Esophagus (tissue), 2 donors: ENCODE data around the gene TMEM38B. TPM values are rescaled to one million over a fixed set of nuclear protein-coding genes. Genes with fewer than 3 reads are reported as not detected.

ENCODE experiments used
- H3K27ac ChIP-seq, 2 donors: one replicate each; pipeline ENCODE4 v1.5.1; 2013; ENCODE audit warnings: low read depth in 2 of 2, mild to moderate bottlenecking in 2 of 2, inconsistent platforms in 1 of 2, low read length in 1 of 2, moderate library complexity in 1 of 2
- H3K27me3 ChIP-seq, 2 donors: one replicate each; pipeline ENCODE4 v1.6.1; 2013; ENCODE audit warnings: low read length in 2 of 2, control low read depth in 1 of 2, mild to moderate bottlenecking in 1 of 2; ENCODE audit not compliant: insufficient read depth in 2 of 2, control insufficient read depth in 1 of 2
- H3K36me3 ChIP-seq, 2 donors: one replicate each; pipeline ENCODE4 v1.6.1; 2013; ENCODE audit warnings: low read length in 1 of 2; ENCODE audit not compliant: control insufficient read depth in 2 of 2, insufficient read depth in 2 of 2
- H3K4me1 ChIP-seq, 2 donors: one replicate each; pipeline ENCODE4 v1.6.1; 2013; ENCODE audit warnings: low read length in 1 of 2; ENCODE audit not compliant: control insufficient read depth in 2 of 2, insufficient read depth in 2 of 2
- H3K4me3 ChIP-seq, 2 donors: one replicate each; pipeline ENCODE4 v1.5.1; 2013; ENCODE audit warnings: low read length in 2 of 2, mild to moderate bottlenecking in 2 of 2, low read depth in 1 of 2, moderate library complexity in 1 of 2
- H3K9me3 ChIP-seq, 2 donors: one replicate each; pipeline ENCODE4 v1.6.1; 2013; ENCODE audit warnings: mild to moderate bottlenecking in 2 of 2, low read depth in 1 of 2, low read length in 1 of 2, moderate library complexity in 1 of 2; ENCODE audit not compliant: control insufficient read depth in 2 of 2, insufficient read depth in 1 of 2
- WGBS, 2 donors: extraction: QIAGEN DNeasy Blood & Tissue Kit; methylation state at CpG; one replicate each; pipeline ENCODE4 v1.1.7; 2013; 5-methylcytosine and 5-hydroxymethylcytosine counted together
- polyA plus RNA-seq, 2 donors: library from polyadenylated mRNA; stranded (reverse); fragments of 200-250 nt; gene quantifications; one replicate each; pipeline ENCODE4 v1.2.3, GENCODE V29; 2013
- donor health status: healthy with polysubstance abuse.
- donor health status: Bipolar disorder and iron deficiency.

The TMEM38B gene
- polyA plus RNA-seq, 2 donors, result 1.6 to 2.8 TPM

GRCh38 chr9:105816202-105816744 is 121.9 kb downstream of the TMEM38B start:
- 81% methylated on average over 3 of the region's 3 CpGs for WGBS, 2 donors
- Histone ChIP-seq H3K27ac (no peak overlapping the region), H3K4me1 (no peaks in the 10 kb centered on the region), H3K27me3 (no peaks in the 10 kb centered on the region), H3K9me3 (no peaks in the 10 kb centered on the region), H3K36me3 (no peaks in the 10 kb centered on the region), H3K4me3 (no peak overlapping the region)

DNA sequence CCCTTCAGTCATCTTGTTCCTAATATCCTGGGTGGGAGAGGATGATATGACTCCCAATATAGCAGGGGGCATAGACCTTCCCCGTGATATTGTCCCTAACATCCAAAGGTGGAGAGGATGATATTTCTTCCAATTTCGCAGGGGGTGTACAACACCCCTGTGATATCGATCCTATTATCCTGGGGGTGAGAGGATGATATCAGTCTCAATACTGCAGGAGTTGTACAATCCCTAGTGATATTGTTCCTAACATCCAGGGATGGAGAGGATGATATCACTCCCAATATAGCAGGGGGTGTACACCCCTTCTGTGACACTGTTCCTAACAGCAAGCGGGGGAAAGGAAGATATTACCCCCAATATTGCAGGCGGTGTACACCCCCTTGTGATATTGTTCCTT is 122.6 kb downstream of the TMEM38B start:
- H3K36me3 ChIP-seq, result no peaks in the 10 kb centered on the region
- no peaks in the 10 kb centered on the region for H3K4me1 ChIP-seq
- no peak overlapping the region for H3K4me3 ChIP-seq
- H3K9me3 ChIP-seq, result no peaks in the 10 kb centered on the region
- H3K27ac ChIP-seq, result no peak overlapping the region
- WGBS, 2 donors, result 93% methylated on average over 5 of the region's 5 CpGs
- H3K27me3 ChIP-seq, result no peaks in the 10 kb centered on the region

- WGBS, 2 donors, result 86 to 92% methylated on average over 15 of the region's 15 CpGs
- no peak overlapping the region for H3K4me3 ChIP-seq
- no peak overlapping the region for H3K27ac ChIP-seq
- no peaks in the 10 kb centered on the region for H3K36me3 ChIP-seq
- H3K4me1 ChIP-seq, result no peaks in the 10 kb centered on the region
- no peaks in the 10 kb centered on the region for H3K9me3 ChIP-seq
- no peaks in the 10 kb centered on the region for H3K27me3 ChIP-seq
Observed at GRCh38 chr9:105818903-105819302, 124.6 kb downstream of the TMEM38B start.

DNA sequence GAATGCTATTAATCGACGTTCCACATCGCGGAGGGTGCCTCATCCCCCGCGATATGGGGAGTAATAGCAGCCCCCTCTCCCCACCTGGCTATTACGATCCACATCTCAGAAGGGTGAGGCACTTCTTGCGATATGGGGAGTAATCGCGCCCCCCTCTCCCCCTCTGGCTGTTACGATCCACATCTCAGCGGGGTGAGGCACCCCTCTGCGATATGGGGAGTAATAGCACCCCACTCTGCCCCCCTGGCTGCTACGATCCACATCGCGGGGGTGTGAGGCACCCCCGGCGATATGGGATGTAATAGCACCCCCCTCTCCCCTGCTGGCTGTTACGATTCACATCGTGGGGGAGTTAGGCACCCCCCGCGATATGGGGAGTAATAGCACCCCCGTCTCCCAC is 128.5 kb downstream of the TMEM38B start:
- H3K4me1 ChIP-seq, result no peaks in the 10 kb centered on the region
- H3K4me3 ChIP-seq, result no peak overlapping the region
- no peaks in the 10 kb centered on the region for H3K36me3 ChIP-seq
- no peaks in the 10 kb centered on the region for H3K9me3 ChIP-seq
- WGBS, 2 donors, result 76 to 81% methylated on average over 23 of the region's 23 CpGs
- no peaks in the 10 kb centered on the region for H3K27me3 ChIP-seq
- no peak overlapping the region for H3K27ac ChIP-seq

Other genes with a start within 250 kb of the TMEM38B start
- under 1 TPM; 0.33 to 0.41 TPM for gene FSD1L, start 246.5 kb upstream of the TMEM38B start, polyA plus RNA-seq
- gene FKTN, start 136.4 kb upstream of the TMEM38B start, polyA plus RNA-seq, result 1 to 10 TPM; 2.4 to 2.7 TPM
- under 1 TPM in 1 of 2 donors, not detected in 1; 0.22 TPM for gene TAL2, start 32.1 kb upstream of the TMEM38B start, polyA plus RNA-seq